ENCODE measurements around the gene GIGYF2.
A peak's percentile ranks its signal among the peaks of the same experiment; 100 is the strongest.

The GIGYF2 gene

DNA sequence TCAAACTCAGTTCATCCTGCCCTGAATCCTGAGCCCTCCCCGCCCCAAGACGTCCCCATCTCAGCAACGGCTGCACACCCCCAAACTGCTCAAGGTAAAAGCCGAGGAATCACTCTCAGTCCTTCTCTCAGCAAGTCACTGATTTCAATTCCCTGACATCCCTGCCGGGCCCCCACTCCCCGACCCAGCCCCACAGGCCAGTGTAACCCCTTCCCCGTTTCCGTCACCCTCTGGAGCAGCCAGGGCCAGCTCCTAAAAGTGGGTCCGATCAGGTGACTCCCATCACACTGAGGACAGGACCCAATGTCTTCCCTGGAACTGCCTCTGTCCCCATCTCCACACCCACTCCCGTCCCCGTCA lies 193.4 kb downstream of the GIGYF2 start:
- no peak for DNase-seq (ENCODE audit: low read depth)
- TF ChIP-seq, protein P1, sequence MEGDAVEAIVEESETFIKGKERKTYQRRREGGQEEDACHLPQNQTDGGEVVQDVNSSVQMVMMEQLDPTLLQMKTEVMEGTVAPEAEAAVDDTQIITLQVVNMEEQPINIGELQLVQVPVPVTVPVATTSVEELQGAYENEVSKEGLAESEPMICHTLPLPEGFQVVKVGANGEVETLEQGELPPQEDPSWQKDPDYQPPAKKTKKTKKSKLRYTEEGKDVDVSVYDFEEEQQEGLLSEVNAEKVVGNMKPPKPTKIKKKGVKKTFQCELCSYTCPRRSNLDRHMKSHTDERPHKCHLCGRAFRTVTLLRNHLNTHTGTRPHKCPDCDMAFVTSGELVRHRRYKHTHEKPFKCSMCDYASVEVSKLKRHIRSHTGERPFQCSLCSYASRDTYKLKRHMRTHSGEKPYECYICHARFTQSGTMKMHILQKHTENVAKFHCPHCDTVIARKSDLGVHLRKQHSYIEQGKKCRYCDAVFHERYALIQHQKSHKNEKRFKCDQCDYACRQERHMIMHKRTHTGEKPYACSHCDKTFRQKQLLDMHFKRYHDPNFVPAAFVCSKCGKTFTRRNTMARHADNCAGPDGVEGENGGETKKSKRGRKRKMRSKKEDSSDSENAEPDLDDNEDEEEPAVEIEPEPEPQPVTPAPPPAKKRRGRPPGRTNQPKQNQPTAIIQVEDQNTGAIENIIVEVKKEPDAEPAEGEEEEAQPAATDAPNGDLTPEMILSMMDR (IDR thresholded peaks at IDR 0.05; ENCODE audit: control insufficient read depth, extremely low read depth, insufficient read depth), result no peak
- peak overlapping the region; percentile 63 for H3K4me3 ChIP-seq (ENCODE audit: low read depth, low read length)

DNA sequence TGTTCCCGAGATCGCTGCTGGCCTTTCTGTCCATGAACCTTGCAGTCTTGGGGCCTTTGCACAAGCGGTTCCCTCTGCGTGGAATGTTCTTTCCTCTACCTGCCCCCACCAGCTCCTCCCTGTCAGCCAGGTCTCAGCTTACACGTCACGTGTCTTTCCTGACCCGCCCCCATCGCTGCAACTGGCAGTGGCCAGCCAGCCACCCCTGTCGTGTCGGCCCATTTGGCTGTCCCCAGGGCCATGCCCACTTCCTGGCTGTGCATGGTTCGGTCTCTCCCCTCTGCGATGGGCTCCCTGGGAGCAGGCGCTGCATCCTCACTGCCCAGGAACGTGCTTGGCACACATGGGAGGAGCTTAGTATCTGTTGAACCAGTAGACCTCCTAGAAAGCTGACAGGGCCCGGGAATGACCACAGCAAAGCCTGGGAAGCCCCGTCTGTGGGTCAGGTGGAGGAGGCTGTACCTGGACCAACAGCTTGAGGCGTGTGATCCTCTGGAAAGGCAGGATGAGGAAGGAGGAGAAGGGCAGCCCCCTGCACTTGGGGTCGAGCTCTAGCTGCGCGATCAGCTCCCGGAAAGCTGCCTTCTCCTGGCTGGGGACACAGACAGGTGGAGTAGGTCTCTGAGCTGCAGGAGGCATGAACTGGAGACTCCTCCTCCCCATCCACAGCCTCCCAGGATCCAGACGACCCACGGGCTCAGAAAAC lies 193.9 kb downstream of the GIGYF2 start:
- peak overlapping the region; percentile 63 for H3K4me3 ChIP-seq (ENCODE audit: low read depth, low read length)
- TF ChIP-seq, protein P1 (IDR thresholded peaks at IDR 0.05; ENCODE audit: control insufficient read depth, extremely low read depth, insufficient read depth), result no peak
- DNase-seq (ENCODE audit: low read depth), result peak; percentile 84

DNA sequence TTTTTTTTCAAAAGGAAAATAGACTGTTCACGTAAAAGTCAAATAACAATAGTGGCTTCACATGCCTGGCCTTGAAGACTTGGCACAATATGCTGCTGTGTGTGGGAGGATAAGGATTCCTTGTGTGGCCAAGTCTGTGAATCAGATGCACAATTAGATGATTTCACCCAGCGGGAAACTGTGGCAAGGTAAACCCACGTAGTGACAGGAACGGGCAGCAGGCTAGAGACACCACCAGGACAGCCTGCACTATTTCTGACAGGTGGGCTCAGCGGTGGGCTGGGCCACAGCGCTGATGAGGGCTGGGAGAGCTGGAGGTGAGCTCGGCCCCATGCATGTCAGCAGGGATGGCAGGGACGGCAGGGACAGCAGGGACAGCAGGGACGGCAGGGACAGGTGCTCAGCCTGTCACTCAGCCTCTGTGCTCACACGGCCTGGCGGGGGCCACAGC lies 194.5 kb downstream of the GIGYF2 start:
- H3K4me3 ChIP-seq (ENCODE audit: low read depth, low read length), result no peak overlapping the region
- TF ChIP-seq, protein P1 (IDR thresholded peaks at IDR 0.05; ENCODE audit: control insufficient read depth, extremely low read depth, insufficient read depth), result no peak
- DNase-seq (ENCODE audit: low read depth), result no peak

DNA sequence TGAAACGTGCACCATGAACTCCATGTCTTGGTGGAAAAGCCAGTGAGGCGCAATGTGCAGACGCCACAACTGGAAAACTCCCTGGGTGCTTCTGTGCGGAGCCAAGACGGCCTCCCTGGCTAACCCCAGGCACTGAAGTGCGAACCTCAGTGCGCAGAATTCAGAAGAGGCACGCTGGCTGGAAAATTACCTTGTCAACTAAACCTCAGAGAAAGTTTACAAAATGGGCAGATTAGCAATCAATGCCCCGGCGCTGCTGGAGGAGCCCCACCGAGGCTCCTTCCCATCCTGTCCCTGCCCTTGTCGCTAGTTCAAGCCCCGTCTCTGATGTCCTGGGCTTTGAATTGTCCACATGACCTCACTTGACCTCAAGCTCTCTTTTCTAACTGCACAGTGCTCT lies 195.1 kb downstream of the GIGYF2 start:
- TF ChIP-seq, protein P1 (IDR thresholded peaks at IDR 0.05; ENCODE audit: control insufficient read depth, extremely low read depth, insufficient read depth), result no peak
- no peak overlapping the region for H3K4me3 ChIP-seq (ENCODE audit: low read depth, low read length)
- no peak for DNase-seq (ENCODE audit: low read depth)

DNA sequence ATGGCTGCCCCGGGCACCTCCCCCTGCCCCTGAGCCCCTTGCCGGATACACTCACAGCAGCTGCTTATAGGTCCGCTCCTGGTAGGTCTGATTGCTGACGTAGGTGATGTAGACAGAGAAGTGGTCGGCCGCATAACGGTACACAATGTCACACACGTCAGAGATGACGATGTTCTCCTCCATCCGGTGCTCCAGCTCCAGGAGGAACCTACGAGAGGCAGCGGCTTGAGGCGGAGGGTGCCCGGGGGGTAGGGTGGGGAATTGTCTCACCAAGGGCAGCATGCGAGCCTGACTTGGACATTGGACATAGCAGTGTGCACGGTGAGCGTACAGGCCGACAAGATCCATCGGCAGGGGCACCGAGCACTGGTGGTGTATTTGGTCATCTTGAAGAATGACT lies 195.7 kb downstream of the GIGYF2 start:
- no peak for DNase-seq (ENCODE audit: low read depth)
- TF ChIP-seq, protein P1 (IDR thresholded peaks at IDR 0.05; ENCODE audit: control insufficient read depth, extremely low read depth, insufficient read depth), result no peak
- H3K4me3 ChIP-seq (ENCODE audit: low read depth, low read length), result no peak overlapping the region

DNA sequence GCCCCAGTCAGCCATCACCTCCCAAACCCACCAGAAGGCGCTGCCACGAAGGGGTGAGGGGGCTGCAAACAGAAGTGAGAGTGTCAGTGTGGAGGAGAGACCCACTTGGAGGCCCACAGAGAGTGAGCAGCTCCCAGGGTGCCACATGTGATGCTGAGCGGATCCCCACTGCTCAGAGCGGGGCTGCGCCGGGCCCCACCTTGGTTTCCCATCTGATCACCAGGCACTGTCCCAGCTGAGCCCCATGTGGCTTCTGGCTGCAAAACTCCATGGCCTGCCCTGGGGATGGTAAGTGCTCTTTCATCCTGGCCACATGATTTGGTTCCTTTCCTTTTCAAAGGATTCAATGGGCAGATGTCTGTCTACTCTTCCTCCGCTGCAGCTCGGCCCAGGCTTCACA lies 196.7 kb downstream of the GIGYF2 start:
- TF ChIP-seq, protein P1 (IDR thresholded peaks at IDR 0.05; ENCODE audit: control insufficient read depth, extremely low read depth, insufficient read depth), result no peak
- no peak for DNase-seq (ENCODE audit: low read depth)
- H3K4me3 ChIP-seq (ENCODE audit: low read depth, low read length), result no peak overlapping the region

DNA sequence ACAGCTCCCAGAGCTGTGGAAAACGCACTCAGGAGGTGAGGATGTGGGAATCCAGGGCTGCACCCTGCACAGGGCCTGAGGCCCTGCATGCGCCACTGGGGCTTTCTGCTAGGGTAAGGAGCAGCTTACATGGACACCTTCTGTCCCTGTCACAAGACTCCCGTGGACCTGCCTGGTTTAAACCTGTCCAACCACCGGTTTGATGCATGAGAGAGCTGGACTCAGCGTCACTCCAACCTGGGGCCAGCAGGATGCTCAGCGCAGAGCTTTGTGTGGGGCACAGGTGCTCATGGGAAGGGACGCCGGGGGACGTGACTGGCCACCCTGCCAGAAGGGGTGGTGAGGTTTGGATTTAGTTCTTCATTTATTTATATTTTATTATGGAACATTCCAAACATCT lies 197.1 kb downstream of the GIGYF2 start:
- no peak overlapping the region for H3K4me3 ChIP-seq (ENCODE audit: low read depth, low read length)
- TF ChIP-seq, protein P1 (IDR thresholded peaks at IDR 0.05; ENCODE audit: control insufficient read depth, extremely low read depth, insufficient read depth), result no peak
- no peak for DNase-seq (ENCODE audit: low read depth)

Measured in LNCaP clone FGC (cell line).